WTC11 (cell line): ENCODE measurements around the gene KRABD2.

Experiments used
- CBFB ChIP-seq: sonication (generic); formaldehyde crosslinking; IDR thresholded peaks from 2 replicates; pipeline ENCODE4 v1.8.1; 2022; ENCODE audit warnings: mild to moderate bottlenecking, low read depth, missing genetic modification reagents
- CREB1 ChIP-seq: sonication (generic); formaldehyde crosslinking; IDR thresholded peaks from 2 replicates; pipeline ENCODE4 v1.8.0; 2023; ENCODE audit warnings: mild to moderate bottlenecking, missing genetic modification reagents
- GABPB1 ChIP-seq: sonication (generic); formaldehyde crosslinking; IDR thresholded peaks from 2 replicates; pipeline ENCODE4 v1.8.1; 2023; ENCODE audit warnings: mild to moderate bottlenecking, missing genetic modification reagents
- KAT7 ChIP-seq: sonication (generic); formaldehyde crosslinking; IDR thresholded peaks from 2 replicates; pipeline ENCODE4 v1.8.1; 2023; ENCODE audit warnings: missing genetic modification reagents, mild to moderate bottlenecking, borderline replicate concordance
- NR1H2 ChIP-seq: sonication (generic); formaldehyde crosslinking; IDR thresholded peaks from 2 replicates; pipeline ENCODE4 v1.9.0; 2021; ENCODE audit warnings: mild to moderate bottlenecking, moderate library complexity, missing genetic modification reagents
- NR2C2 ChIP-seq: sonication (generic); formaldehyde crosslinking; IDR thresholded peaks from 2 replicates; pipeline ENCODE4 v1.8.0; 2022; ENCODE audit warnings: mild to moderate bottlenecking, missing genetic modification reagents
- SOX15 ChIP-seq: fragments of 250-450 bp; sonication (Bioruptor Pico); IDR thresholded peaks from 2 replicates; pipeline ENCODE4 v1.9.0; 2021; ENCODE audit warnings: mild to moderate bottlenecking
- TEAD1 ChIP-seq: sonication (generic); formaldehyde crosslinking; IDR thresholded peaks from 2 replicates; pipeline ENCODE4 v1.8.0; 2022; ENCODE audit warnings: mild to moderate bottlenecking, missing genetic modification reagents
- TP53 ChIP-seq: sonication (generic); formaldehyde crosslinking; IDR thresholded peaks from 2 replicates; pipeline ENCODE4 v1.8.1; 2023; ENCODE audit warnings: mild to moderate bottlenecking, missing genetic modification reagents
- TF ChIP-seq, protein P1 (sequence below): sonication (generic); formaldehyde crosslinking; IDR thresholded peaks from 2 replicates; pipeline ENCODE4 v1.8.1; 2022; ENCODE audit warnings: mild to moderate bottlenecking, moderate library complexity, missing genetic modification reagents
- TF ChIP-seq, protein P2 (sequence below): fragments of 200-600 bp; IDR thresholded peaks from 2 replicates; pipeline ENCODE4 v1.8.0; 2022; ENCODE audit warnings: antibody characterized with exemption
- TF ChIP-seq, protein P3 (sequence below): sonication (generic); formaldehyde crosslinking; IDR thresholded peaks from 2 replicates; pipeline ENCODE4 v1.8.1; 2023; ENCODE audit warnings: mild to moderate bottlenecking, moderate library complexity, missing genetic modification reagents
- TF ChIP-seq, protein P4 (sequence below): sonication (generic); formaldehyde crosslinking; IDR thresholded peaks from 2 replicates; pipeline ENCODE4 v1.8.1; 2023; ENCODE audit warnings: mild to moderate bottlenecking, missing genetic modification reagents
- TF ChIP-seq, protein P5 (sequence below): sonication (generic); formaldehyde crosslinking; IDR thresholded peaks from 2 replicates; pipeline ENCODE4 v1.8.1; 2022; ENCODE audit warnings: low read depth, mild to moderate bottlenecking, moderate library complexity, missing genetic modification reagents, borderline replicate concordance

DNA sequence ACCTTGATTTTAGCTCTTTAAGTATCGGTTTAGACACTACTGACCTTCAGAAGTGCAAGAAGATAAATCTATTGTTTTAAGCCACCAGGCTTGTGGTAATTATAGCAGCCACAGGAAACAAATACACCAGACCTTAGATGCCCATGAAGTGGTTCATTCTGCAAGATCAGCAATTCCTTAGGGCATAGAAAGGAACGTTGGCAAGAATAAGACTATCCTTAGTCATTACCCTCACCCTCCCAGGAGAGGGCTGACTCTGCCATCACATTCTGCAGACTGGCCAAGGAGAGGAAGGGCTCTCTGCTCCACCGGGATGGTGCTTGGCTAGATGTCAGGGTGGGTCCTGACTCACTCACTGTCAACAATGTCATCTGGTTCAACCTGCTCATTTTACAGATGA is 45.1 kb upstream of the KRABD2 start:
- TF ChIP-seq, protein P1, sequence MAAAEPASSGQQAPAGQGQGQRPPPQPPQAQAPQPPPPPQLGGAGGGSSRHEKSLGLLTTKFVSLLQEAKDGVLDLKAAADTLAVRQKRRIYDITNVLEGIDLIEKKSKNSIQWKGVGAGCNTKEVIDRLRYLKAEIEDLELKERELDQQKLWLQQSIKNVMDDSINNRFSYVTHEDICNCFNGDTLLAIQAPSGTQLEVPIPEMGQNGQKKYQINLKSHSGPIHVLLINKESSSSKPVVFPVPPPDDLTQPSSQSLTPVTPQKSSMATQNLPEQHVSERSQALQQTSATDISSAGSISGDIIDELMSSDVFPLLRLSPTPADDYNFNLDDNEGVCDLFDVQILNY (CRISPR knock-in tag): no peak
- TF ChIP-seq, protein P2, sequence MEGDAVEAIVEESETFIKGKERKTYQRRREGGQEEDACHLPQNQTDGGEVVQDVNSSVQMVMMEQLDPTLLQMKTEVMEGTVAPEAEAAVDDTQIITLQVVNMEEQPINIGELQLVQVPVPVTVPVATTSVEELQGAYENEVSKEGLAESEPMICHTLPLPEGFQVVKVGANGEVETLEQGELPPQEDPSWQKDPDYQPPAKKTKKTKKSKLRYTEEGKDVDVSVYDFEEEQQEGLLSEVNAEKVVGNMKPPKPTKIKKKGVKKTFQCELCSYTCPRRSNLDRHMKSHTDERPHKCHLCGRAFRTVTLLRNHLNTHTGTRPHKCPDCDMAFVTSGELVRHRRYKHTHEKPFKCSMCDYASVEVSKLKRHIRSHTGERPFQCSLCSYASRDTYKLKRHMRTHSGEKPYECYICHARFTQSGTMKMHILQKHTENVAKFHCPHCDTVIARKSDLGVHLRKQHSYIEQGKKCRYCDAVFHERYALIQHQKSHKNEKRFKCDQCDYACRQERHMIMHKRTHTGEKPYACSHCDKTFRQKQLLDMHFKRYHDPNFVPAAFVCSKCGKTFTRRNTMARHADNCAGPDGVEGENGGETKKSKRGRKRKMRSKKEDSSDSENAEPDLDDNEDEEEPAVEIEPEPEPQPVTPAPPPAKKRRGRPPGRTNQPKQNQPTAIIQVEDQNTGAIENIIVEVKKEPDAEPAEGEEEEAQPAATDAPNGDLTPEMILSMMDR: no peak
- TF ChIP-seq, protein P3, sequence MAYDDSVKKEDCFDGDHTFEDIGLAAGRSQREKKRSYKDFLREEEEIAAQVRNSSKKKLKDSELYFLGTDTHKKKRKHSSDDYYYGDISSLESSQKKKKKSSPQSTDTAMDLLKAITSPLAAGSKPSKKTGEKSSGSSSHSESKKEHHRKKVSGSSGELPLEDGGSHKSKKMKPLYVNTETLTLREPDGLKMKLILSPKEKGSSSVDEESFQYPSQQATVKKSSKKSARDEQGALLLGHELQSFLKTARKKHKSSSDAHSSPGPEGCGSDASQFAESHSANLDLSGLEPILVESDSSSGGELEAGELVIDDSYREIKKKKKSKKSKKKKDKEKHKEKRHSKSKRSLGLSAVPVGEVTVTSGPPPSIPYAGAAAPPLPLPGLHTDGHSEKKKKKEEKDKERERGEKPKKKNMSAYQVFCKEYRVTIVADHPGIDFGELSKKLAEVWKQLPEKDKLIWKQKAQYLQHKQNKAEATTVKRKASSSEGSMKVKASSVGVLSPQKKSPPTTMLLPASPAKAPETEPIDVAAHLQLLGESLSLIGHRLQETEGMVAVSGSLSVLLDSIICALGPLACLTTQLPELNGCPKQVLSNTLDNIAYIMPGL (CRISPR knock-in tag): no peak
- TF ChIP-seq, protein P4, sequence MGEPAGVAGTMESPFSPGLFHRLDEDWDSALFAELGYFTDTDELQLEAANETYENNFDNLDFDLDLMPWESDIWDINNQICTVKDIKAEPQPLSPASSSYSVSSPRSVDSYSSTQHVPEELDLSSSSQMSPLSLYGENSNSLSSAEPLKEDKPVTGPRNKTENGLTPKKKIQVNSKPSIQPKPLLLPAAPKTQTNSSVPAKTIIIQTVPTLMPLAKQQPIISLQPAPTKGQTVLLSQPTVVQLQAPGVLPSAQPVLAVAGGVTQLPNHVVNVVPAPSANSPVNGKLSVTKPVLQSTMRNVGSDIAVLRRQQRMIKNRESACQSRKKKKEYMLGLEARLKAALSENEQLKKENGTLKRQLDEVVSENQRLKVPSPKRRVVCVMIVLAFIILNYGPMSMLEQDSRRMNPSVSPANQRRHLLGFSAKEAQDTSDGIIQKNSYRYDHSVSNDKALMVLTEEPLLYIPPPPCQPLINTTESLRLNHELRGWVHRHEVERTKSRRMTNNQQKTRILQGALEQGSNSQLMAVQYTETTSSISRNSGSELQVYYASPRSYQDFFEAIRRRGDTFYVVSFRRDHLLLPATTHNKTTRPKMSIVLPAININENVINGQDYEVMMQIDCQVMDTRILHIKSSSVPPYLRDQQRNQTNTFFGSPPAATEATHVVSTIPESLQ (CRISPR knock-in tag): no peak
- no peak for TF ChIP-seq SOX15 (CRISPR knock-in tag)
- no peak for TF ChIP-seq TP53 (CRISPR knock-in tag)
- TF ChIP-seq CBFB (CRISPR knock-in tag): no peak
- no peak for TF ChIP-seq TEAD1 (CRISPR knock-in tag)
- TF ChIP-seq KAT7 (CRISPR knock-in tag): no peak
- TF ChIP-seq CREB1: no peak
- no peak for TF ChIP-seq NR1H2
- TF ChIP-seq, protein P5, sequence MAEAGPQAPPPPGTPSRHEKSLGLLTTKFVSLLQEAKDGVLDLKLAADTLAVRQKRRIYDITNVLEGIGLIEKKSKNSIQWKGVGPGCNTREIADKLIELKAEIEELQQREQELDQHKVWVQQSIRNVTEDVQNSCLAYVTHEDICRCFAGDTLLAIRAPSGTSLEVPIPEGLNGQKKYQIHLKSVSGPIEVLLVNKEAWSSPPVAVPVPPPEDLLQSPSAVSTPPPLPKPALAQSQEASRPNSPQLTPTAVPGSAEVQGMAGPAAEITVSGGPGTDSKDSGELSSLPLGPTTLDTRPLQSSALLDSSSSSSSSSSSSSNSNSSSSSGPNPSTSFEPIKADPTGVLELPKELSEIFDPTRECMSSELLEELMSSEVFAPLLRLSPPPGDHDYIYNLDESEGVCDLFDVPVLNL (CRISPR knock-in tag): no peak
- TF ChIP-seq GABPB1 (CRISPR knock-in tag): no peak
- TF ChIP-seq NR2C2: no peak
